ENCODE measurements around the gene ACTR2.
"Not testable (repeated sequence)": the region's sequence is repeated elsewhere in the genome, so short reads cannot be mapped to it uniquely, and the experiment has no call there.

ACTR2 gene

GRCh38 chr2:65227456-65228262 lies at the start of gene ACTR2:
Gene ACTR2, plus strand, starts transcription at chr2:65227831. Its CDS starts 79 bp downstream, at chr2:65227910.
- DNase-seq = peak; percentile 88 to 98

GRCh38 chr2:65182570-65182969 lies 45.1 kb upstream of the ACTR2 start:
- no peak for DNase-seq

GRCh38 chr2:65183406-65183805 lies 44.2 kb upstream of the ACTR2 start:
- not testable (repeated sequence) for DNase-seq

- DNase-seq = no peak
Observed at GRCh38 chr2:65185012-65185411, 42.6 kb upstream of the ACTR2 start.

DNA sequence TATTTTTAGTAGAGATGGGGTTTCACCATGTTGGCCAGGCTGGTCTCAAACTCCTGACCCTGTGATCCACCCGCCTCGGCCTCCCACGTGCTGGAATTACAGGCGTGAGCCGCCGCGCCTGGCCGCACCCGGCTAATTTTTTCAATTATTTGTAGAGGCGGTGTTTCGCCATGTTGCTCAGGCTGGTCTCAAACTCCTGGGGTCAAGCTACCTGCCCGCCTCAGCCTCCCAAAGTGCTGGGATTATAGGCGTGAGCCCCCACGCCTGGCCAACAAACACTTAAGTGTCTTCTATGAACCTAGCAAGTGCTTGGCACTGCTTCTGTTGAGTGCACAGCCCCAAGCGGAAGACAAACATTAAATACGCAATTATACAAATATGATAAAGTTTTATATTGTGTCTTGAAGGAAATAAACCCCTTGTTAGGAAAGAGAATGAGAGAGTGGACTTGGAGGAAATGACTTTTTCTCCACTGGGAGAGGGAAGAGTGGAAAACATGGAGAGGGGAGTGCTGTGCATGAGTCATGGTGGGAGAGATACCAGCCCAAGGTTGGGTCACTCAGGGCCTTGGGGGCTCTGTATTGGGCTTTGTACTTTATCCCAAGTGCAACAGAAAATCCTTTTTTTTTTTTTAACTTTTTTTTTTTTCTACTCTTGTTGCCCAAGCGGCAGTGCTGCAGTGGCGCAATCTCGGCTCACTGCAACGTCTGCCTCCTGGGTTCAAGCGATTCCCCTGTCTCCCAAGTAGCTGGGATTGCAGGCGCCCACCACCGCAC lies 41.4 kb upstream of the ACTR2 start:
- no peak for DNase-seq

DNA sequence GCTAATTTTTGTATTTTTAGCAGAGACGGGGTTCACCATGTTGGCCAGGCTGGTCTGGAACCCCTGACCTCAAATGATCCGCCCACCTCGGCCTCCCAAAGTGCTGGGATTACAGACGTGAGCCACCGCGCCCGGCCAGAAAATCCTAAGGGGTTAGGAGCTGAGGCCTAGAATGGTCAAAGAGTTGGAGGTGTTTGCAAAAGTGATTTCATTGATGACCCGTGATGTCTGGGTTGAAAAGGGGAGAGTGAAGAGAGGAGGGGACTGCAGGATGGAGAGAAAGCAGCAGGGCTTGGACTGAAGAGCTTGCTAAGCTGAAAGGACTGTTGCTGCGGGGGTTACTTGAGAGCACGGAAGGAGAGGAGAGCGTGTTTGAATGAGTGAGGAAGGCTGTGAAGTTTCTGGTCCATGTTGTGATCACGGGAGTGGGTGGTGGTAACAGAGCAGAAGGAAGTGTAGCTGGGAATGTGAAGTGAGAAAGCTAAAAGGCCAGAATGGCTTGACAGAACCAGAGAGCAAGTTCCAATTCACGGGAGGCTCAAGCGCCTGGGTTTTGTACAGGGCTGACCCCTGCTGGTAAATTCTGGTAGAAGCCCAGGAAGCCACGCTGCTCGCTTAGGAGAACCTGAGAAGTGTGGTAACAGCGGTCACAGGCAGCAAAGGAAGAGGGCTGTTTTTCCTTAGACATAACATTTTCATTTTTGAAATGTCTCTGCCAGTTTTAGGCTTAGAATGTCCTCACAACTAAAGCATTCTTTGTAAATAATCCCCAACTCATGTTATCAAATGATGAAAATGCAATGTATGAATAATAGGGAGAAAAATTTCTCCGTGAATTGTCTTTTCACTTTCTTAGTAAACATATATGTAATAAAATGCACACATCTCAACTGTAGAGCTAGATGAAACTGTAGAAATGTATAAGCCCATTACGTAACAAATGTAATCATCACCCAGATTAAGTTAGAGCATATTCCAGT lies 40.5 kb upstream of the ACTR2 start:
- peak; percentile 46 to 82 for DNase-seq

GRCh38 chr2:65193446-65193845 lies 34.2 kb upstream of the ACTR2 start:
- DNase-seq = no peak

DNA sequence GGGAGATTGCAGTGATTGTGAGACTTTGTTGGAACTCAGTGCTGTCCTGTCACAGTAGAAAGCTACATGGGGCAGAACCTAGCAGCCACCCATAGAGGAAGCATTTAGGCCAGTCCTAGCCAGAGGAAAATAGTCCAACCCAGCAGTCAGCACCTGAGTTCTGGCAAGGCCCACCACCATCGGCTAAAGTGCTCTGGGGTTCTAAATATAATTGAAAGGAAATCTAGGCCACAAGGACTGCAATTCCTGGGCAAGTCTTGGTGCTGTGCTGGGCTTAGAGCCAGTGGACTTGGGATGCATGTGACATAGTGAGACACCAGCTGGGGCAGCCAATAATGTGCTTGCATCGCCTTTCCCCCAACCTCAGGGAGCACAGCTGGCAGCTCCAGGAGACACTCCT lies 28.9 kb upstream of the ACTR2 start:
- DNase-seq = no peak

- no peak for DNase-seq
Observed at GRCh38 chr2:65199166-65199565, 28.5 kb upstream of the ACTR2 start.

DNA sequence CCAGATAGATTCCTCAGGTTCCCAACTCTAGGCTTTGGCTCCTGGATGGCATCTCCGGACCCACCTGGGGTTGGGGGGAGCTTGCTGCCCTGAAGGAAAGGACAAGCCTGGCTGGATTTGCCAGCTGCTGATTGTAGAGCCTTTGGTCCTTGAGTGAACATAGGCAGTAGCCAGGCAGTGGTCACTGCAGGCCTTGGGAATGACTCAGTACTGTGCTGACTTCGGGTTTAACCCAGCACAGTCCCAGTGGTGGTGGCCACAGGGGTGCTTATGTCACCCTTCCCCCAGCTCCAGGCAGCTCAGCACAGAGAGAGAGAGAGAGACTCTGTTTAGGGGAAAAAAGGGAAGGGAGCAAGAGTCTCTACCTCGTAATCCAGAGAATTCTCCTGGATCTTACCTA lies 27.7 kb upstream of the ACTR2 start:
- no peak for DNase-seq

- DNase-seq = no peak
Observed at GRCh38 chr2:65204461-65205210, 23.0 kb upstream of the ACTR2 start.

- no peak for DNase-seq
Observed at GRCh38 chr2:65212115-65212514, 15.5 kb upstream of the ACTR2 start.

DNA sequence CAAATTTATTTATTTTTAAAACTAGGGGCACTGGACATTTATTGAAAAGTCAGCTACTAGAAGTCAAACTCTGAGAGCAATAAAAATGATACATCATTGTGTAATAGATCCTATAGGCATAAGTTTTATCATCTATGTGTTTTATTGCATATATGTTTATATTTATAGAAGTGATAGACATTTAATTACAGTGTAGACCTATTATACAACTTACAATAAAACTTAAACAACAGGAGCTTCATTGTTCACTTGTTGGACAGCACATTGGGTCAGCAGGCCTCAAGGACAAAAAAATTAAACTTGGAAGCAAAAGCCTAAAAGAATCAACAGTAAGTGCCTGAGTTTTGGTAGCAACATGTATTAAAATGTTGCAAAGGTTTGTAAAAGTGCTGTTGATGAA lies 15.0 kb upstream of the ACTR2 start:
- no peak for DNase-seq

- DNase-seq = no peak
Observed at GRCh38 chr2:65213035-65213434, 14.6 kb upstream of the ACTR2 start.

- no peak for DNase-seq
Observed at GRCh38 chr2:65214361-65214760, 13.3 kb upstream of the ACTR2 start.

GRCh38 chr2:65214843-65215242 lies 12.8 kb upstream of the ACTR2 start:
- DNase-seq = no peak

GRCh38 chr2:65215946-65216345 lies 11.7 kb upstream of the ACTR2 start:
- DNase-seq = no peak

GRCh38 chr2:65220432-65221131 lies 7.0 kb upstream of the ACTR2 start:
- no peak for DNase-seq

DNA sequence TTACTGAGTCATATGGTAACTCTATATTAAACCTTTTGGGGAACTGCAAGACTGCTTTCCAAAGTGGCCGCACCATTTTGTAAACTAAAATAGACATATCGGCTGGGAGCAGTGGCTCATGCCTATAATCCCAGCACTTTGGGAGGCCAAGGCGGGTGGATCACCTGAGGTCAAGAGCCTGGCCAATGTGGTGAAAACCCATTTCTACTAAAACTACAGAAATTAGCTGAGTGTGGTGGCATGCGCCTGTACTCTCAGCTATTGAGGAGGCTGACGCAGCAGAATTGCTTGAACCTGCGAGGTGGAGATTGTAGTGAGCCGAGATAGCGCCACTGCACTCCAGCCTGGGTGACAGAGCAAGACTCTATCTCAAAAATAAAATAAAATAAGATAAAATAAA lies 6.4 kb upstream of the ACTR2 start:
- DNase-seq = not testable (repeated sequence)

DNA sequence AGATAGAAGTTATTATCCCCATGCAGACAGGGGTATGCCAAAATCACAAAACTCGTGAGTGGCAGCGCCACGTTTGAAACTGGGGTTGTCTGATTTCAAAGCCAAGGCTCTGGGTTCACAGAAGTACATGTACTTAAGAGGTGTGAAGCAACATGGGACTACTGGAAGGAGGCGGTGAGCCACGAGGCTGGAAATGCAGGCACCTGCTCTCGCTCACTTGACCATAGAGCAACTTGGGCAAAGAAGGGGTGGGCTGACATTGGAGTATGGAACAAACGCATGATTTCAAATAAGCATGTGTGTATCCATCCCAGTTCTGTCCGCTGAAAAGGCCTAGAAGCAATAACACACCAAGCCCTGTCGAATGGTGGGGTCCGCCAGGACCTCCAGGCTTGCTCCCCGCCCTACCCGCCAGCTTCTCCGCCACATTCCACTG lies 593 bp upstream of the ACTR2 start:
- DNase-seq = peak; percentile 6 to 22

DNA sequence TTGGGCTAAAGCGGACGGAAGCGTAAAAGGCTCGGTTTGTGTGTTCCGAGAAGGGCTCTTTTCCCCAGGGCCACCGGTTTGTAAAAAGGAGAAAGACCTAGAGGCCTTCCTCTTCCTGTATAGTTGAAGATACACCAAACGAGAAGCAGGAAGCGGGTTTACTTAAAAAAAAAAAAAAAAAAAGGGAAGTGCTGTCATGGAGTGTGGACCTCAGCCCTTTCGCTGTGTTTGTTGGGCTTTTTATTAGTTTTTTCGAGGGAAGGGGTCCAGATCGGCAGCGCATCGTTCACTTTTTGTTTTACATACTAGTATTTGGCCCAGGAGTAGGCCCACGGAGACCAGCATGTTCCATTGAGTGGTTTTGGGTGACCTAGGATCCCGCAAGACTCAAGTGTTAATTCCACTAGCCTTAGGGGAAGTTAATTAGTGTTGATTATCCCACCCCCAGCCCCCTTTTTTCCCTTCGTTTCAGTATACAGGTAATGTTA lies 676 bp downstream of the ACTR2 start:
- peak; percentile 33 to 76 for DNase-seq

Data from NCI-H526 (cell line).